ENCODE data around the gene FBRSL1.

DNA sequence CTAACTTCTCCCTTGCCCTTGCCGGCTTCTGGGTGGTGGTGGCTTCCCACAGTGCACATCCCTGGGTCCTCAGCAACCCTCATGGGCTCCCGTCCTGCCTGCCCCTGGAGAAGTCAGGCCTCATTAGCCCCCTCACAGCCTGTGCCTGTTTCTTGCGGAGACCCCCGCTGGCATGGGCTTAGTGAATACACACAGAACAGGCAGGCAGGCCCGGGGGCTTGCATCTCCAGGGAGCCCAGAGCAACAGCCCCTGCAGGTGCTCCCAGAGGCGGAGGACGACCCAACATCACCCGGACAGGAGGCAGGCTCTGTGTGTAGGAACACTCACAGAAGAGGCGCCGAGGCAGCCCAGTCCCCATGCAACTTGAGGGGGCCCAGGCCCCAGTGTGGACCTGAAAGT, 25.1 kb upstream of the FBRSL1 start:
- TF ChIP-seq, protein P1, sequence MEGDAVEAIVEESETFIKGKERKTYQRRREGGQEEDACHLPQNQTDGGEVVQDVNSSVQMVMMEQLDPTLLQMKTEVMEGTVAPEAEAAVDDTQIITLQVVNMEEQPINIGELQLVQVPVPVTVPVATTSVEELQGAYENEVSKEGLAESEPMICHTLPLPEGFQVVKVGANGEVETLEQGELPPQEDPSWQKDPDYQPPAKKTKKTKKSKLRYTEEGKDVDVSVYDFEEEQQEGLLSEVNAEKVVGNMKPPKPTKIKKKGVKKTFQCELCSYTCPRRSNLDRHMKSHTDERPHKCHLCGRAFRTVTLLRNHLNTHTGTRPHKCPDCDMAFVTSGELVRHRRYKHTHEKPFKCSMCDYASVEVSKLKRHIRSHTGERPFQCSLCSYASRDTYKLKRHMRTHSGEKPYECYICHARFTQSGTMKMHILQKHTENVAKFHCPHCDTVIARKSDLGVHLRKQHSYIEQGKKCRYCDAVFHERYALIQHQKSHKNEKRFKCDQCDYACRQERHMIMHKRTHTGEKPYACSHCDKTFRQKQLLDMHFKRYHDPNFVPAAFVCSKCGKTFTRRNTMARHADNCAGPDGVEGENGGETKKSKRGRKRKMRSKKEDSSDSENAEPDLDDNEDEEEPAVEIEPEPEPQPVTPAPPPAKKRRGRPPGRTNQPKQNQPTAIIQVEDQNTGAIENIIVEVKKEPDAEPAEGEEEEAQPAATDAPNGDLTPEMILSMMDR (IDR thresholded peaks at IDR 0.05; ENCODE audit: insufficient read depth, low read depth, low read length), result no peak
- no peak for TF ChIP-seq EZH2 (IDR thresholded peaks at IDR 0.05; ENCODE audit: insufficient read depth, low read length)

Data from astrocyte (in vitro differentiated cells and primary cell).